Measurements from ENCODE around the gene FAM217A. TPM values are rescaled to one million over a fixed set of nuclear protein-coding genes. Genes with fewer than 3 reads are reported as not detected.

The FAM217A gene
- total and polyA plus RNA-seq, 9 of the 15 experiments (the other 6 are each of a cell fraction or from before 2014, with no cell fraction given), result not detected

DNA sequence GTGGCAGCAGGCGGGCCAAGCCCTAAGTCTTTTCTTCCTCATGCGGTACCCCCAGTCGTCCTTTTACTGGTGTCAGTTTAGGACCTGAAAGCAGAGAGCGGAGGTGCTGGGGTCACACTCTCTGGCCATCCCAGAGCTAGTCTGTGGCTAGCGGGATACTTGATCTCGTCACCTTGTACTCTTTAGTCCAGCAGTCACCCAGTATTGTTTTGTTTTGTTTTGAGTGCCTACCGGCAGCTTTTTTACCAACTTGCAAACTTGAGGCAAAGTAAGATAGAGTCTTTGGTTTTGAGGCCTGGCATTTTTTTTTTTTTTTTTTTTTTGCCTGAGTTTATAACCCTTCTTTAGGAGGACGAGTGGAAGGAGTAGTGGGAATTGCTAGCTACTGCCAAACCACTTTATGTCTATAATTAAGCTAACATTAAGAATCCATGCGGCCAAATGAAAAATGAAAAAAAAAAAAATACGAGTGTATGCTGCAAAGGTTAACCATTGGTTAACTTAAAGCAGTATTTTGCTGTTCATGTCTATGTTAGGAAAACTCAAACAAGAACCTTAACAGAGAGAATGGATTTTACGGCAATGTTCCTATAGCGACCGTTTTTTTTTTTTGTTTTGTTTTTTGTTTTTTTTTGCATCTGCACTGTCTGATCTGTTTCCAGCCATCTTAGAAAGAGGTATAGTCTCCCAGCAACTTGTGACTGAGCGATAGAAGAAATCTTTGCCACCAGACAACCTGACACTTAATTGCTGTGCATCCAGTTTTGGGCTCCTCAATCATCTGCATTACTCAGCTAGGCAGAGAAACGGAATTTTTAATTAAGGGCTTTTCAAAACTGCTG, 56.9 kb downstream of the FAM217A start (continued):
- TF ChIP-seq RREB1 (CRISPR knock-in tag; IDR thresholded peaks at IDR 0.05) (0 out of 2 replicates have a peak, but pooled peaks have one; percentile 14), POLR2AphosphoS5 (IDR thresholded peaks at IDR 0.05; ENCODE audit: control insufficient read depth, insufficient read depth, low read depth, low read length) (0 out of 2 replicates have a peak, but pooled peaks have one; percentile 31), HLTF (IDR thresholded peaks at IDR 0.05) (no peak), MAFF (IDR thresholded peaks at IDR 0.05; ENCODE audit: low read length) (no peak), E2F1 (CRISPR knock-in tag; IDR thresholded peaks at IDR 0.05) (no peak), RFX5 (IDR thresholded peaks at IDR 0.05; ENCODE audit: low read depth, low read length) (peak; percentile 72), ZBTB40 (IDR thresholded peaks at IDR 0.05) (peak; percentile 38; the same call in 1 of the 2 replicates), ZBTB40 (CRISPR knock-in tag; IDR thresholded peaks at IDR 0.05) (no peak), ZNF668 (CRISPR knock-in tag; IDR thresholded peaks at IDR 0.05) (no peak), ZNF384 (IDR thresholded peaks at IDR 0.05; ENCODE audit: low read depth, low read length) (peak; percentile 67)
